Astrocyte of the spinal cord (primary cell): ENCODE data around the gene HIRIP3.

Source experiments
- DNase-seq: peaks from one replicate; pipeline ENCODE4 v3.0.0; 2011; ENCODE audit warnings: low read depth, low spot score
- H3K4me3 ChIP-seq: 2 replicates; pipeline ENCODE4 v1.5.1; 2011; ENCODE audit warnings: low read depth, mild to moderate bottlenecking, low read length, moderate library complexity
- in situ Hi-C: cut with HindIII; loops from 2 replicates; pipeline ENCODE4 v1.10.0; 2017; ENCODE audit warnings: low sequenced_read_pairs
- TF ChIP-seq, protein P1 (sequence below): IDR thresholded peaks from 2 replicates; pipeline ENCODE4 v1.5.1; 2012; ENCODE audit warnings: low read depth, mild to moderate bottlenecking, low read length, inconsistent platforms

HIRIP3 gene

DNA sequence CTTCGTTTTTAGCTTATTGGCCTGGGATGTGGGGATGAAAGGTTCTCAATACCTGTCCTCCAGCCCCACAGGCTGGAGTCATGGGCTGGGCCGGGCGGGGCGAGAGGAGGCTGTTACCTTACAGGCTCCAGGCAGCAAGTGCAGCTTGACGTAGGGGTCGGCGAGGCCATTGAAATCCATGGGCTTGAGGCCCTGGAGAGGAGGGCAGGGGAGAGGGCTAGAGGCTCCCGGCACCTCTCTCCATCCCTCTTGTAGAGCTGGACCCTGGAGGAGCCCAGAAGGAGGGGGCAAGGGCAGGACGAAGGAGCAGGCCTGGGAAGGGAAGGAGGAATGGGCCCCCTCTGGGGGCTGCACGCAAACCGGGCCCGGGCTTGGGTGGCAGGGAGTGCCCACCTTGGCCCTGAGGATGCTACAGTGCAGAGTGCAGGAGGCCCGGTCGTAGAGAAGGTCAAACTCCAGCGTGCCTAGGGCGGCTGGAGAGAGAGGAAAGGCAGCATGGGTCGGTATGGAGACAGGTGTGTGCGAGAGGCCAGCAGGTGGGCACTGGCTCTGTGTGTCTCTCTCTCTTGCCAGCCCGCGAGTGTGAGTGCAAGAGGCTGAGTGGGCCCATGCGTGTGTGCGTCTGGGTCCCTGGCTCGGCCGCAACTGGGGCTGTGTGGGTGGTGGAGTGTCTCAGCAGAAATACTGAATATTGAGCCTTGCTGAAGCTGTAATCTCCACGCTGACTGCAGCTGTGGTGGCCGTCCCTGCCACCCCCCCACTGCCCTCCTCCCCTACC is 13.9 kb upstream of the HIRIP3 start:
- in situ Hi-C loops = no loop called here
- TF ChIP-seq, protein P1, sequence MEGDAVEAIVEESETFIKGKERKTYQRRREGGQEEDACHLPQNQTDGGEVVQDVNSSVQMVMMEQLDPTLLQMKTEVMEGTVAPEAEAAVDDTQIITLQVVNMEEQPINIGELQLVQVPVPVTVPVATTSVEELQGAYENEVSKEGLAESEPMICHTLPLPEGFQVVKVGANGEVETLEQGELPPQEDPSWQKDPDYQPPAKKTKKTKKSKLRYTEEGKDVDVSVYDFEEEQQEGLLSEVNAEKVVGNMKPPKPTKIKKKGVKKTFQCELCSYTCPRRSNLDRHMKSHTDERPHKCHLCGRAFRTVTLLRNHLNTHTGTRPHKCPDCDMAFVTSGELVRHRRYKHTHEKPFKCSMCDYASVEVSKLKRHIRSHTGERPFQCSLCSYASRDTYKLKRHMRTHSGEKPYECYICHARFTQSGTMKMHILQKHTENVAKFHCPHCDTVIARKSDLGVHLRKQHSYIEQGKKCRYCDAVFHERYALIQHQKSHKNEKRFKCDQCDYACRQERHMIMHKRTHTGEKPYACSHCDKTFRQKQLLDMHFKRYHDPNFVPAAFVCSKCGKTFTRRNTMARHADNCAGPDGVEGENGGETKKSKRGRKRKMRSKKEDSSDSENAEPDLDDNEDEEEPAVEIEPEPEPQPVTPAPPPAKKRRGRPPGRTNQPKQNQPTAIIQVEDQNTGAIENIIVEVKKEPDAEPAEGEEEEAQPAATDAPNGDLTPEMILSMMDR = no peak
- no peak for DNase-seq

DNA sequence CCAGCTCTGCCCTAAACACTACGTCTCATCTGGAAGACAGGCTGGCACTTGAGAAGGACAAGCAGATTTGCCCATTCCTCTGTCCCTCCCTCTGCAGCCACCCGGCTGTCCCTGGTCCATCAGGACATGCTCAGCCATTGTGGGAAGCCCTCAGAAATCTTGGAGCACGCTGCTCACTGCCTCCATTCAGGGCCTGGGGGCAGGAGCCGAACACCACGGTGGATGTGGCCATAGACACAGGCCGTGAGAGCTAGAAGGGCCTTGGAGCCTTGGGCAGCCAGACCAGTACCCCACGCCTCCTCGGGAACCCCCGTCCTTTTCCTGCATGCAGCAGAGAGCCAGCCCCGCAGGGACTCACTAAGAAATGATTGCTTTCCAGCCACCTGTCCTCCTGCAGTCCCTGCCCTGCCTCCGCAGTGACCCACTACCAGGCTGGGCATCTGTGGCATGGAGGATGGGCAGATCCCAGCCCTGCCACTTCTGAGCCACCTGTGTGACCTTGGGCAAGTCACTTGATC is 12.0 kb upstream of the HIRIP3 start:
- H3K4me3 ChIP-seq = no peak overlapping the region
- in situ Hi-C loops = no loop called here
- DNase-seq = no peak
- TF ChIP-seq, protein P1 = no peak

More for the DNA sequence above, 13.9 kb upstream of the HIRIP3 start:
- no peak overlapping the region for H3K4me3 ChIP-seq

DNA sequence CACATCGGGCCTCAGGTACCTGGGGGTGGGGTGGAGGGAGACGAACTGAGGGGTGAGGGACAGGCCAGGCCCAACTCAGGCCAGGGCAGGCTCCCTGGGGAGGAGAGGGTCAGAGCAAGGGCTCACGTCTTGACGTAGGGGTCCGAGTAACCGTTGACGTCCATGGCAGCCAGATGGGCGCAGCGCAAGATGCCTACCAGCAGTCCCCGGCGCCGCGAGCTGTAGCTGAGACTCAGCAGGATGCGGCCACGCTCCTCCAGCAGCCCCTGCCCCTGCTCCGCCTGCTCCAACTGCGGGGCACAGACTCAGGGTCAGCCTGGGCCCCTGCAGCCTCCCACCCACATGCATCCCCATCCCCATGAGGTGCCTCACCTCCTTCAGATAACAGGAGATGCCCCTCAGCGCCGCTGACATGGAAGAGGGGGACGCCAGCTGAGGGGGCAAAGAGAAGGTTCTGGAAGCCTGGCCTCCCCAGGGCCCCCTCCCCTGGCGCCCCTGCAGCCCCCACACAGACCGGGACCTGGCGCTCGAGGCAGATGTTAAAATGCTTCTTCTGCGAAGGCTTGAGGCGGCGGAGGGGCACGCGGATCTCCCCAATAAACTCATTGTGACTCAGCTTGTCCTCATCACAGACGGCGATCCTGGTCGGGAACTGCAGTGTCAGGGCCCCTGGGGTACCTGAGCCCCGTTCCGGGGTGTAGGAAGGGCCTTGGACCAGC is 11.4 kb upstream of the HIRIP3 start:
- DNase-seq = no peak
- TF ChIP-seq, protein P1 = no peak
- in situ Hi-C loops = no loop called here
- H3K4me3 ChIP-seq = no peak overlapping the region

DNA sequence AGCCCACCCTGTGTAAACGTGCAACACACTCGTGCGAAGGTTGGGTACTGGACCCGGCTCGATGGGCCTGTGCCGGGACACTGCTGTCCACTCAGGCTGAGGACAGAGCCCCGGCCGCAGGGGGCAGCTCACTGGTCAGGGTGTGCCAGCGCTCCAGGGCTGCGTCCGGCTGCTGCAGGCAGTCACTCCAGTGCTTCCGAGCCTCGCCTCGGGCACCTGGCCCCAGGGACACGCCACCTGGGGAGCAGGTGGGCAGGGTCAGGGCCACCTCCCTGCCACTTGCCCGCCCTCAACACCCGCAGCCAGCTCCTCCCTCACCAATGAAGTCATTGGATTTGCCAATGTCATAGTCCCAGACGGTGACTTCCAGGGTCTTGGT is 10.7 kb upstream of the HIRIP3 start:
- in situ Hi-C loops = no loop called here
- no peak for DNase-seq
- H3K4me3 ChIP-seq = no peak overlapping the region
- TF ChIP-seq, protein P1 = no peak

DNA sequence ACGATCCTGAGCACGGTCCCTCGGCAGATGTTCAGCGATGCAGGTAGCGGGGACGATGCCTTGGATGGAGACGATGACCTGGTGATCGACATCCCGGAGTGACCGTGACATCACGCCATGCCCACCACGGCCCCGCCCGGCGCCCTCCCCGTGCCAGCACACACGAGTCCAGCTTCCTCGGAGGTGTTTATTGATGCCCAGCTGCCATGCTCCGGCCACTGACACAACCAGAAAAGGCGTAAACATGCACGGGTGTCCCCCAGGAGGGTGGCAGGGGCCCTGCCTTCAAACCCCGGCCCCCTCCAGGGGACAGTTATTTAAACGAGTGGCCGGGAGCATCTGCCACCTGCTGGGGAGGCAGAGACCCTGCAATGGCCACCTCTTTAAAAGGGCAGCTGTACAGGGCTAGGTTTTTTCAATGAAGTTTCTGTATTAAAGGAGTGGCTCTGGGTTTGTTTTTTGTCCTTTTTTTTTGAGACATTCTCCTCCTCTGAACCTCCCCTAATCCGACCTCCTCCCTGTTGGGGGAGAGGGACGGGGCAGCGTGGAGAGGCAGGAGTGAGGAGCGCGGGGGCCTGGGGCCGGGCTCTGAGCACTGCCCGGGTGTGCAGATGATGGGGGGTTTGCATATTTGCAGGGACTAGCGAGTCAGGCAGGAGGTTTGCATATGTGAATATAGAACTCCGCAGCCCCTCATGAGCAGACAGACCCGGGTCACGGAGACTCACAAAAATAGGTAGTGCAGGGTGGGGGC is 10.1 kb upstream of the HIRIP3 start:
- H3K4me3 ChIP-seq = no peak overlapping the region
- in situ Hi-C loops = no loop called here
- TF ChIP-seq, protein P1 = peak; percentile 89
- DNase-seq = no peak

DNA sequence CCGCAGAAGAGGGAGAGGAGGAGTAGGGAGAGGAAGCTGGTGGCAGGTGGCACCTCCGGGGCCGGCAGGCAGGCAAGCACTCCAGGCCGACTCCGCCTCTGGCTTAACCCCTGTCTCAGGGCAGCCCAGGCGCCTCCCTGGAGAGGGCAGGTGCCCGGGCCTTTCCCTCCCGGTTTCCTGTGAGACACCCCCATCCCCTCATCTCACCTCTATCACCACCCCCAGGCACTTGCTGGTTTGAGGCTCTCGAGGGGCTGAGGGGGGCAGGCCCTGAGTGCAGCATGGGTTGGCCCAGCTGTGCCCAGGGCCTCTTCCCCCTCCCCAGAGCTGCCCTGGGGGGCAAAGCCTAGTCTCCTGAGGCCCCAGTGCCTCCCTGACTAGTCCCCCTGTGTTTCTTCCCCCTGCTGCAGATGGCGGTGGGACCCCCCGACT is 9.4 kb upstream of the HIRIP3 start:
- in situ Hi-C loops = no loop called here
- no peak for DNase-seq
- TF ChIP-seq, protein P1 = no peak
- H3K4me3 ChIP-seq = no peak overlapping the region
